ENCODE results near the gene RFPL3. TPM values are rescaled to one million over a fixed set of nuclear protein-coding genes. Genes with fewer than 3 reads are reported as not detected.

The RFPL3 gene
- polyA plus RNA-seq, 1 donor from 2014 or later, result not detected

- no peak overlapping the region for H3K4me3 ChIP-seq (ENCODE audit: low read length)
- no peak overlapping the region for H3K4me2 ChIP-seq (ENCODE audit: low read length)
- H3K9me3 ChIP-seq (ENCODE audit: low read length), result no peaks in the 10 kb centered on the region
- no peak for TF ChIP-seq POLR2AphosphoS5 (IDR thresholded peaks at IDR 0.05)
- H3K27me3 ChIP-seq (ENCODE audit: insufficient read depth, low read depth, low read length), result no peaks in the 10 kb centered on the region
- H2AFZ ChIP-seq (ENCODE audit: low read depth, low read length), result no peak overlapping the region
- H3K27ac ChIP-seq (ENCODE audit: low read length), result no peak overlapping the region
- no peaks in the 10 kb centered on the region for H3K36me3 ChIP-seq (ENCODE audit: insufficient read depth, low read length)
- H3K9ac ChIP-seq (ENCODE audit: low read length), result no peak overlapping the region
- H3F3A ChIP-seq (ENCODE audit: insufficient read depth, low read length, poor library complexity, severe bottlenecking), result no peaks in the 10 kb centered on the region
- no peaks in the 10 kb centered on the region for H3K9me2 ChIP-seq (ENCODE audit: insufficient read depth, low read length)
- H3K79me2 ChIP-seq (replicated peaks; ENCODE audit: insufficient read depth, low read length), result no peaks in the 10 kb centered on the region
- no peaks in the 10 kb centered on the region for H4K20me1 ChIP-seq (ENCODE audit: insufficient read depth)
These were observed 30.0 kb upstream of the RFPL3 start for GRCh38 chr22:32327596-32328171.

GRCh38 chr22:32328306-32329201 lies 29.1 kb upstream of the RFPL3 start:
- no peak overlapping the region for H3K9ac ChIP-seq (ENCODE audit: low read length)
- no peaks in the 10 kb centered on the region for H3K79me2 ChIP-seq (replicated peaks; ENCODE audit: insufficient read depth, low read length)
- H3K9me3 ChIP-seq (ENCODE audit: low read length), result no peaks in the 10 kb centered on the region
- no peak overlapping the region for H2AFZ ChIP-seq (ENCODE audit: low read depth, low read length)
- H3K36me3 ChIP-seq (ENCODE audit: insufficient read depth, low read length), result no peaks in the 10 kb centered on the region
- TF ChIP-seq REST (IDR thresholded peaks at IDR 0.05; ENCODE audit: borderline replicate concordance) (no peak), POLR2AphosphoS5 (IDR thresholded peaks at IDR 0.05) (no peak), EP300 (conservative IDR thresholded peaks at IDR 0.05; ENCODE audit: poor library complexity, severe bottlenecking) (no peak), TAF1 (IDR thresholded peaks at IDR 0.05; ENCODE audit: low read depth) (no peak), RAD21 (conservative IDR thresholded peaks at IDR 0.05) (no peak), SMC3 (conservative IDR thresholded peaks at IDR 0.05; ENCODE audit: poor library complexity) (no peak), EZH2 (IDR thresholded peaks at IDR 0.05; ENCODE audit: borderline replicate concordance, insufficient read depth, low read length, poor library complexity, severe bottlenecking) (no peak), CTCF (IDR thresholded peaks at IDR 0.05; ENCODE audit: poor library complexity, severe bottlenecking) (no peak), MXI1 (conservative IDR thresholded peaks at IDR 0.05; ENCODE audit: poor library complexity, severe bottlenecking) (no peak)
- no peak overlapping the region for H3K4me3 ChIP-seq (ENCODE audit: low read length)
- no peak overlapping the region for H3K27ac ChIP-seq (ENCODE audit: low read length)
- no peaks in the 10 kb centered on the region for H3F3A ChIP-seq (ENCODE audit: insufficient read depth, low read length, poor library complexity, severe bottlenecking)
- H3K9me2 ChIP-seq (ENCODE audit: insufficient read depth, low read length), result no peaks in the 10 kb centered on the region
- H3K4me2 ChIP-seq (ENCODE audit: low read length), result no peak overlapping the region
- no peaks in the 10 kb centered on the region for H4K20me1 ChIP-seq (ENCODE audit: insufficient read depth)
- no peaks in the 10 kb centered on the region for H3K27me3 ChIP-seq (ENCODE audit: insufficient read depth, low read depth, low read length)
